Duodenal mucosa (tissue), 2 donors: ENCODE data around the gene MEI4.
A peak's percentile ranks its signal among the peaks of the same experiment; 100 is the strongest.
"Not testable (repeated sequence)": the region's sequence is repeated elsewhere in the genome, so short reads cannot be mapped to it uniquely, and the experiment has no call there.

ENCODE experiments used
- H3K27ac ChIP-seq: one replicate; pipeline ENCODE4 v1.7.0; 2013; ENCODE audit warnings: low read depth, low read length
- H3K27me3 ChIP-seq, 2 donors: one replicate each; pipeline ENCODE4 v1.7.0; 2013; ENCODE audit warnings: low read length in 2 of 2, control low read depth in 1 of 2; ENCODE audit not compliant: insufficient read depth in 2 of 2, control insufficient read depth in 1 of 2
- H3K36me3 ChIP-seq, 2 donors: one replicate each; pipeline ENCODE4 v1.7.0; 2013; ENCODE audit warnings: low read length in 2 of 2, control low read depth in 1 of 2; ENCODE audit not compliant: insufficient read depth in 2 of 2, control insufficient read depth in 1 of 2
- H3K4me1 ChIP-seq, 2 donors: one replicate each; pipeline ENCODE4 v1.7.0; 2013; ENCODE audit warnings: low read length in 2 of 2, control low read depth in 1 of 2; ENCODE audit not compliant: insufficient read depth in 2 of 2, control insufficient read depth in 1 of 2
- H3K4me3 ChIP-seq, 2 donors: one replicate each; pipeline ENCODE4 v1.7.0; 2013; ENCODE audit warnings: low read length in 2 of 2, low read depth in 1 of 2
- H3K9ac ChIP-seq, 2 donors: one replicate each; pipeline ENCODE4 v1.7.0; 2013; ENCODE audit warnings: low read length in 2 of 2, low read depth in 1 of 2
- H3K9me3 ChIP-seq, 2 donors: one replicate each; pipeline ENCODE4 v1.7.0; 2013; ENCODE audit warnings: low read length in 2 of 2, control low read depth in 1 of 2; ENCODE audit not compliant: control insufficient read depth in 1 of 2

The MEI4 gene

DNA sequence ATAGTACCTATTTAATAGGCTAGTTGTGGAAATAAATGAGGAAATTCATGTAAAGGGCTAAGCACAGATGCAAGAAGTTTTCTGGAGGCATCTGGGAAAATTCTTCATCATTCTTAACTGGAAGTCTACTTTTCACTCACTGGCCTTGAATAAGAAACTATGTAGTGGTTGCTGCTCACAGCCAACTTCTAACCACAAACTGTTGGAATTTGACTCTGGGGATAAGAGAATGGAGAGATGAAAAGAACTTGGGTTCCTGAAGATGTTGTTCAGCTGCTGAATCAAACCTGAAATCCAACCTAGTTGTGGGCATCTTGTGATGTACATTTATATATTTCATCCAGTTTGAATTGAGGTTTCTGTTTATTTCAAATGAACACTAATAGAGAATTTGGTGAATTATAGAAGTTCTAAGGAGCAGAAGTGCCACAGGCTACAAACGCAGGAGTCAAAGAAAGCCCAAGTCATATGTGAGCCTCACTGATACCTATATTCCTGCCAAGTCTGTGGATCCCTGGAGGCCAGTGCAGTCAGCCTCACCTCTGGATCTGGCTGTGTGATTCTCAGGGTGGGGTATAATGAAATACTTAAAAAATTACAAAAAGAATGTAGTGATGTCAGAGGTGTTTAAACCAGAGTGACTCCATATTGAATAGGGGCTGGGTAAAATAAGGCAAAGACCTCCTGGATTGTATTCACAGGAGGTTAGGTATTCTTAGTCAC lies 18.7 kb upstream of the MEI4 start:
- Histone ChIP-seq H3K4me1 (no peaks in the 10 kb centered on the region), H3K9ac (no peak overlapping the region), H3K9me3 (no peaks in the 10 kb centered on the region), H3K27ac (no peak overlapping the region), H3K36me3 (no peaks in the 10 kb centered on the region), H3K27me3 (no peaks in the 10 kb centered on the region), H3K4me3 (no peak overlapping the region)

DNA sequence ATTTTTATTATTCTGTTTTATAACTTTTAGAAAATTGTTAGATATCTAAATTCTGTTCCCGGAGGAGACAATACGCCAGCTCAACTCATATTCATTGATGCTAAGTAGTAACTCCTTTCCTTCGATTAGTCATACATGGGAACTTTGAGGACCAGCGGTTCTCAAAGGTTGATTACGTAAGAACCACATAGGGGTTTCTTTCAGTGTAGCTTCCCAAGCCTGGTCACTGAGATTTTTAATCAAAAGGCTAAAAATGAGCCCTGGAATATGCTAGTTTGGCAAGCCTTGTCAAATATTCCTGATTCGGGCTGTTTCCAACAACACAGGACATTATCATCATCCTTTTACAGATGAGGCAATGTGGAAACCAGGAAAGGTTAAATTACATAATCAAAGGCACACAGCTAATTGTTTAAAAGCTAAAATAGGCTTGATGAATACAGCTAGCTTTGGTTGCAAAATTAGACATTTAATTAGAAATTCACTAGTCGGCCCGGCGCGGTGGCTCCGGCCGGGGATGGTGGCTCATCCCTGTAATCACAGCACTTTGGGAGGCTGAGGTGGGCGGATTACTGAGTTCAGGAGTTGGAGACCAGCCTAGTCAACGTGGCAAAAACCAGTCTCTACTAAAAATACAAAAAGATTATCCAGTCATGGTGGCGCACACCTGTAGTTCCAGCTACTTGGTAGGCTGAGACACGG lies 14.6 kb upstream of the MEI4 start:
- no peaks in the 10 kb centered on the region for H3K36me3 ChIP-seq
- H3K9me3 ChIP-seq: no peaks in the 10 kb centered on the region
- no peak overlapping the region for H3K4me3 ChIP-seq
- H3K4me1 ChIP-seq: no peaks in the 10 kb centered on the region
- H3K9ac ChIP-seq: no peak overlapping the region
- H3K27me3 ChIP-seq: no peaks in the 10 kb centered on the region
- no peak overlapping the region for H3K27ac ChIP-seq

GRCh38 chr6:77644102-77644705 lies 8.6 kb upstream of the MEI4 start:
- no peaks in the 10 kb centered on the region for H3K4me1 ChIP-seq

DNA sequence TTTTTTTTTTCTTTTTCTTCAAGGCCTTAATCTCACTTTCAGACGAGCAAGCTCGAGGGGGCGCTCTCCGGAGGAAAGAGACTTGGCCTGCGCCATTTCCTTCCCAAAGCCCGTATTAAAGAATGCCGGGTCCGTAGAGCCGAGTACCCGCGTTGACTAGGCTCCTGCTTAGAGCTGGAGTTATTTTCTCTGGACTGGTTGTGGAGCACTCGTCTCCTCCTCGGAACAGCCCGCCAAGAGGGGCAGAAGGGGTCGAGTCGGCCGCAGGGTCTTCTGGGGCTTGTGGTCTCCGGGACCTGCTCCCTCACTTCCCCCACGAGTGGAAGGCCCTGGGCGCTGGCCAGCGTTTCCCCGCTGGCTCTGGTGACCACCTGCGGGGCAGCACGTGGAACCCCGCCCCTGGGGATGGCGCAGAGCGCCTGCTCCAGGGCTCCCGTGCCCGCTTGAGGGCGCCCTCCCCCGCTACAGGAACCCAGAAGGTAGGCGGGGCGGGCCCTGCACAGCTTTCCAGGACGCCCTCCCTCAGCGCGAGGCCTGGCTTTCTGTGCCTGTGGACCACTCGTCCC lies 2.7 kb upstream of the MEI4 start:
- Histone ChIP-seq H3K27me3 (no peaks in the 10 kb centered on the region), H3K27ac (no peak overlapping the region), H3K36me3 (no peaks in the 10 kb centered on the region), H3K4me1 (no peaks in the 10 kb centered on the region), H3K4me3 (peak overlapping the region; percentile 12 to 34), H3K9me3 (no peaks in the 10 kb centered on the region), H3K9ac (no peak overlapping the region)

More at GRCh38 chr6:77644102-77644705, 8.6 kb upstream of the MEI4 start:
- H3K27me3 ChIP-seq: no peaks in the 10 kb centered on the region
- no peak overlapping the region for H3K9ac ChIP-seq
- H3K36me3 ChIP-seq: no peaks in the 10 kb centered on the region
- no peaks in the 10 kb centered on the region for H3K9me3 ChIP-seq
- no peak overlapping the region for H3K4me3 ChIP-seq
- no peak overlapping the region for H3K27ac ChIP-seq

DNA sequence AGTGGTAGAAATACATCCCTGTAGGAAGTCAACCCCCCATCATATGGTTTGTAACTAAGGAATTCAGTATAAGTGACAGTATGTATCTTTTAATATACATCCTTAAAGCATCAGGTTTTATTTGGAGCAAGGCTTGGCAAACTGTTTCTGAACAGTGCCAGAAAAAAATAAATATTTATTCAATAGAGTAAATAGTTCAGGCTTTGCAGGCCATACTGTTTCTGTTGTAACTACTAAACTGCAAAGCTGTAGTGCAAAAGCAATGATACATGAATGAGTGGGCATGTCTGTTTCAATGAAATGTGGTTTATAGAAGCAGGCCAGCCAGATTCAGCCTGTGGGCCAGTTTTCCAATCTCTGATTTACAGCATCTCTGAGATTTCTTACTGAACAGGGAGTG lies 977 bp downstream of the MEI4 start:
- no peak overlapping the region for H3K27ac ChIP-seq
- no peaks in the 10 kb centered on the region for H3K36me3 ChIP-seq
- no peak overlapping the region for H3K4me3 ChIP-seq
- no peaks in the 10 kb centered on the region for H3K27me3 ChIP-seq
- H3K4me1 ChIP-seq: no peaks in the 10 kb centered on the region
- no peak overlapping the region for H3K9ac ChIP-seq
- H3K9me3 ChIP-seq: no peaks in the 10 kb centered on the region

DNA sequence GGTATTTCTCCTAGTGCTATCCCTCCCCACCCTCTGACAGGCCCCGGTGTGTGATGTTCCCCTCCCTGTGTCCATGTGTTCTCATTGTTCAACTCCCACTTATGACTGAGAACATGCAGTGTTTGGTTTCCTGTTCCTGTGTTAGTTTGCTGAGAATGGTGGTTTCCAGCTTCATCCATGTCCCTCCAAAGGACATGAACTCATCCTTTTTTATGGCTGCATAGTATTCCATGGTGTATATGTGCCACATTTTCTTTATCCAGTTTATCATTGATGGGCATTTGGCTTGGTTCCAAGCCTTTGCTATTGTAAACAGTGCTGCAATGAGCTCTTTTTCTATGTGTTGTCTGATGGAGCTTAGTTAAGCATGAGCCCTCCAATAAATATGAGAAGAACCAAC lies 2.2 kb downstream of the MEI4 start:
- H3K9ac ChIP-seq, H3K27me3 ChIP-seq, H3K27ac ChIP-seq, H3K9me3 ChIP-seq, H3K4me3 ChIP-seq, H3K36me3 ChIP-seq, H3K4me1 ChIP-seq: not testable (repeated sequence)

DNA sequence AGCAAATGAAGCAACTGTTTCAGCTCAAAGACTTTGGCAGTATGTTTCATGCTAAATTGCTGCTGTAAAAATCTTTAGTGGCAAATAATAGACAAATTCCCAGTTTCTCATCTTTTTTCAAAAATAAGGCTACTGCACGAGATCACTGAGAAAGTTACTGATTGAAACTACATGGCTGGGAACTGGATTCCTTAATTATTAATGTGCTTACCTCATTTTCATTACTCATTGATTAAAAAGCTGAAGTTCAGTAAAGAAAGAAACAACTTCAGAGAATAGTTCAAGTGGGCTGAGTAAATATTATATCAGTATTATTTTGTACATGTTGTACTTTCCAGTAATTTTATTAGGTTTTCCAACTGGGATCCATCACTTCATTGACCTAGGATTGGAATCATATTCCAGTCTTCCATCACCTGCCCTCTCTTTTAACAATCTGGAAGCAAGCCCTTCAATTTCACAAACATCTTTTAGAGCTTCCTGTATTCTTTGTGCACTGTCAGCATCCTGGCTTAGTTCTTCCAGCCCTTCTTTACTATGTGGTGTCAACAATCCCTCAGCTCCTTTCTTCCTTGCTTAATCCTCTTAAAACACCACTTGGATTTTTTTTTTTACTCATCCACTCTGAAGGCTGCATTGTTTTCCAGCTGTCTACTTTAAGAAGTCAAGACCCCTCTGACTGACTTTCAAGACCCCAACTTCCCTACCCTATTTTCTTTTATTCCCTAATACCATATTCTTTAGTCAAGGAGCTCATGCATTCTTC lies 4.3 kb downstream of the MEI4 start:
- H3K27ac ChIP-seq: no peak overlapping the region

DNA sequence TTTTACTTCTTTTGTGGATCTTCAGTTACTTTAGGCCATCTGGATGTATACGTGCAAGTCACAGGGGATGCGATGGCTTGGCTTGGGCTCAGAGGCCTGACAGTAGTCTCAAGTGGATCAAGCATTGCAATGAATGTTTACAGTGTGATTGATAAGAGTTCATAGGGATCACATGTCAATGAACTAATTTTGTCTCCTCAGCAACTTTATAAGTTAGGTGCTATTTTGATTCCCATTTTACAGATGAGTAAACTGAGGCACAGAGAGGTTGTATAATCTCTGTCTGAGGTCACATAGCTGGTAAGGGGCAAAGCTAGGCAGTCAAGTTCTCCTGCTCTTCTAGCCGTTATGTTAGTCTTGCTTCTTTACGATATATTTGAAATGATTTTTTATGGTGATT lies 13.5 kb downstream of the MEI4 start:
- Histone ChIP-seq H3K4me3 (no peak overlapping the region), H3K4me1 (no peaks in the 10 kb centered on the region), H3K27me3 (no peaks in the 10 kb centered on the region), H3K9me3 (no peaks in the 10 kb centered on the region), H3K36me3 (no peaks in the 10 kb centered on the region), H3K27ac (no peak overlapping the region), H3K9ac (no peak overlapping the region)

More for the DNA sequence above, 4.3 kb downstream of the MEI4 start:
- no peaks in the 10 kb centered on the region for H3K9me3 ChIP-seq
- H3K4me1 ChIP-seq: no peaks in the 10 kb centered on the region
- H3K36me3 ChIP-seq: no peaks in the 10 kb centered on the region
- H3K9ac ChIP-seq: no peak overlapping the region
- no peak overlapping the region for H3K4me3 ChIP-seq
- H3K27me3 ChIP-seq: no peaks in the 10 kb centered on the region

DNA sequence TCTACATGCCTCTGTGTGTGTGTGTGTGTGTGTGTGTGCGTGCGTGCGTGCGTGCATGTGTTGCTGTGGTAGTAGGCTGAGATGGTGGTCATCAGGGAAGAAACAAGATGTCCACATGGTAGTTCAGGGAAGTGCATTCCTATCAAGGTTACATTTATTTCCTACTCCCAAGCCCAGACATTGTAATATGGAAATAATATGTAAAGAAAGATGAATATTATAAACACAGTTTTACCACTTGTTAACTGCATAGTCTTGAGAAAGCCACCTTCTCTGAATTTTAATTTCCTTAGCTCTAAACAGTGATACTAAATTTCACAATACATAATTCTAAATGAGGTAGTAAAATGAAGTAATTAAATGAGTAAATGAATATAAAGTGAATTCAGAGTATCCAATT lies 14.0 kb downstream of the MEI4 start:
- Histone ChIP-seq H3K4me3 (no peak overlapping the region), H3K36me3 (no peaks in the 10 kb centered on the region), H3K27ac (no peak overlapping the region), H3K4me1 (no peaks in the 10 kb centered on the region), H3K9ac (no peak overlapping the region), H3K27me3 (no peaks in the 10 kb centered on the region), H3K9me3 (no peaks in the 10 kb centered on the region)

GRCh38 chr6:77669913-77670312 lies 17.1 kb downstream of the MEI4 start:
- Histone ChIP-seq H3K9ac (no peak overlapping the region), H3K4me3 (no peak overlapping the region), H3K4me1 (no peaks in the 10 kb centered on the region), H3K36me3 (no peaks in the 10 kb centered on the region), H3K9me3 (no peaks in the 10 kb centered on the region), H3K27me3 (no peaks in the 10 kb centered on the region), H3K27ac (no peak overlapping the region)
